GM13976 (cell line): ENCODE results near the gene KCND3.

Experiments
- DNase-seq: peaks from one replicate; pipeline ENCODE4 v3.0.0; 2012; ENCODE audit warnings: low spot score
- in situ Hi-C: fragments of 300-500 bp; cut with MboI; formaldehyde crosslinking; loops from one replicate; pipeline ENCODE4 v1.12.0; 2022; ENCODE audit warnings: low sequenced_read_pairs, mixed read lengths, inconsistent platforms; ENCODE audit not compliant: unreplicated experiment
- TF ChIP-seq, protein P1 (sequence below): IDR thresholded peaks from 2 replicates; pipeline ENCODE4 v1.5.1; 2012; ENCODE audit warnings: borderline replicate concordance, mild to moderate bottlenecking; ENCODE audit not compliant: insufficient read depth; ENCODE audit errors: extremely low read depth, missing control alignments, control extremely low read depth

The KCND3 gene

DNA sequence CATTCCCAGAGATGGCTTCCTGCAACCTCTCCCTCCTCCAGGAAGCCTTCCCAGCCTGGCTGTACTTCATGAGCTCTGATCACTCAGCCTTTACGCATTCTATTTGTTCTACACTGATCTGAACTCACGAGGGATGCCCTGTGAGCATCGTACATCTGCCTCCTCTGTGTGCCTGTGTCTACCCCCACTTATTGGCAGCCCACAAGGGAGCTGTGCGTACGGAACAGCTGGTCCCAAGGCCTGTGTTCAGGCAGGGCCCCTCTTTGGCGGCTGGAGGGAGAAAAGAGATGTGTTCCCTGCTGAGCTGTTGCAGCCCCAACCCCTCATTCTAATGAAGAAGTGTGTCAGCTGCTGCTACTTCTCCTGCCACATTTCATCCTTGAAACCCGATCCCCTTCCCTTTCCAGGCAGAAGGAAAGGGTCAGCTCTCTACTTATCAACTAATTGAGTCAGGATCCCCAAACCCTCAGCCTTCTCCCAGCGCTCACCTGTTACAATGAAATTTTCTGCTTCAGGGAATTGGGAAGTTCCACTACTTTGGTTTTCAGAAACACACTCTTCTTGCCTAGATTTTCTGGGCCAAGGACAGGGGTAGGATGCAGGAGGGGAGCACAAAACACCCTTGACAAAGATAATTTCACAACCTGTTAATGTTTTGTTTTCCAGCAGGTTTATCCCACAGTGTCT, 253.5 kb downstream of the KCND3 start:
- DNase-seq: no peak
- in situ Hi-C loops: no loop called here
- TF ChIP-seq, protein P1, sequence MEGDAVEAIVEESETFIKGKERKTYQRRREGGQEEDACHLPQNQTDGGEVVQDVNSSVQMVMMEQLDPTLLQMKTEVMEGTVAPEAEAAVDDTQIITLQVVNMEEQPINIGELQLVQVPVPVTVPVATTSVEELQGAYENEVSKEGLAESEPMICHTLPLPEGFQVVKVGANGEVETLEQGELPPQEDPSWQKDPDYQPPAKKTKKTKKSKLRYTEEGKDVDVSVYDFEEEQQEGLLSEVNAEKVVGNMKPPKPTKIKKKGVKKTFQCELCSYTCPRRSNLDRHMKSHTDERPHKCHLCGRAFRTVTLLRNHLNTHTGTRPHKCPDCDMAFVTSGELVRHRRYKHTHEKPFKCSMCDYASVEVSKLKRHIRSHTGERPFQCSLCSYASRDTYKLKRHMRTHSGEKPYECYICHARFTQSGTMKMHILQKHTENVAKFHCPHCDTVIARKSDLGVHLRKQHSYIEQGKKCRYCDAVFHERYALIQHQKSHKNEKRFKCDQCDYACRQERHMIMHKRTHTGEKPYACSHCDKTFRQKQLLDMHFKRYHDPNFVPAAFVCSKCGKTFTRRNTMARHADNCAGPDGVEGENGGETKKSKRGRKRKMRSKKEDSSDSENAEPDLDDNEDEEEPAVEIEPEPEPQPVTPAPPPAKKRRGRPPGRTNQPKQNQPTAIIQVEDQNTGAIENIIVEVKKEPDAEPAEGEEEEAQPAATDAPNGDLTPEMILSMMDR: no peak

DNA sequence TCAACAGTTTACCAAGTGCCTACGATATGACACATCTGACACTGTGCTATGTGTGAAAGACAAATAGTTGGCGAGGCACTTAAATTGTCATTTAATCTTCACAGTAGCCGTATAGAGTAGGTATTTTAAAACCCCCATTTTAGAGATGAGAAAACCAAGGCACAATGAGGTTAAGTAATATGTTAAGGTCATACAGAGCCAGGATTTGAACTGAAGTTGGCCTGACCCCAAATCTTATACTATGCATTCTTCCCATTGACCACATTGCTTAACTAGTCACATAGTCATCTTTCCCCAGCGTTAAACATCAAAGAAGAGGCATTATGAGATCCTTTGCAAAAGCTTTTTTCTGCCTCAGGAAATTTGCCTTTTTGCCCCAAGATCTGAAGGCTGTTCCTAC, 254.1 kb downstream of the KCND3 start:
- TF ChIP-seq, protein P1: no peak
- no peak for DNase-seq
- in situ Hi-C loops: no loop called here

DNA sequence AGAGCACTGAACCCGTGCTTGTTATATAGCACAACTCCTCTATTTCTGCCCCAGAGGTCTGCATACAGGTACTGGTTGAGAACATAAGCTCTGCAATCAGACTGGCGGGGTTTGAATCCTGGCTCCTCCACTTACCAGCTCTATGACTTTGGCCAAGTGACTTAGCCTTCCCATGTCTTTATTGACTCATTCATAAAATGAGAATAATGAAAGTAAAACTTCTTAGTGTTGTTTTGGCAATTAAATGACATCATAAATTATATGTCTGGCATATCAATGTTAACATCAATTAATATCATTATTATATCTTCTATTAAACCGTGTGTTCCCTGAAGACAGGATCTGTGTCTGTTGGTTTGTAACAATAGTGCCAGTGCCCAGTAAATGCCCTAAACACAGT, 254.6 kb downstream of the KCND3 start:
- TF ChIP-seq, protein P1: no peak
- DNase-seq: no peak
- in situ Hi-C loops: no loop called here

DNA sequence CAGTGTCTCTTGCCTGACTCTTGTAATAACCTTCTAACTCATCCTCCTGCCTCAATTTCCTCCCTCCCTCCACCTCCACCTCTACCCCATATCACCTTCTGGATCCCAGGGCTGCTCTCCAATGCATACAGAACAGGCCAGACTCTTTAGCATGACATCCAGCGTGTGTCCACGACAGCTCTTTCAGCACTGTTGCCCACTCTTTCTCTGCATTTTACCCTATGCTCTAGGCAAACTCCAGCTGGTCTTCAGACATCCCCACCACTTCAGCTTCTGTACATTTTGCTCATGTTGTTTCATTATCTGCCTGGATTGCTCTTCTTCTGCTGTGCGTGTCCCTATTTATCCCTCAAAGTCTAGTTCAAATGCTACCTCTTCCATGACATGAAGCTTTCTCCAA, 255.0 kb downstream of the KCND3 start:
- TF ChIP-seq, protein P1: no peak
- DNase-seq: no peak
- in situ Hi-C loops: no loop called here

DNA sequence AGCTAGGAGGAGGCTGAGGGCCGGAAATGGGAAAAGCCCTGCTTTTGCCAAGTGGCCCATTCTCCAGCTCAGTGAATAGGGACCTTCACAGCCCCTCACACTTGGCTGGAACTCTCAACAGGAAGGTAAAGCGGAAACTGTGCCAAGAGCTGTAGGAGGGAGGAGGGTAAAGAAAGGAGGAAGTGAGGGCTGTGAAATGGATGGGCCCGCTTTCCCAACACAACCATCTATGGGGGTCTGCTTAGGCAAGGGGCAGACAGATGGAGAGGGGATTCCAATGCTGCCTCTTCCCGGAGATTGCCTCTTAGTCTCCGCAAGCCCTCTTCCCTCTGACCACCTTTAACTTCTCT, 255.5 kb downstream of the KCND3 start:
- no peak for DNase-seq
- in situ Hi-C loops: no loop called here
- TF ChIP-seq, protein P1: no peak

DNA sequence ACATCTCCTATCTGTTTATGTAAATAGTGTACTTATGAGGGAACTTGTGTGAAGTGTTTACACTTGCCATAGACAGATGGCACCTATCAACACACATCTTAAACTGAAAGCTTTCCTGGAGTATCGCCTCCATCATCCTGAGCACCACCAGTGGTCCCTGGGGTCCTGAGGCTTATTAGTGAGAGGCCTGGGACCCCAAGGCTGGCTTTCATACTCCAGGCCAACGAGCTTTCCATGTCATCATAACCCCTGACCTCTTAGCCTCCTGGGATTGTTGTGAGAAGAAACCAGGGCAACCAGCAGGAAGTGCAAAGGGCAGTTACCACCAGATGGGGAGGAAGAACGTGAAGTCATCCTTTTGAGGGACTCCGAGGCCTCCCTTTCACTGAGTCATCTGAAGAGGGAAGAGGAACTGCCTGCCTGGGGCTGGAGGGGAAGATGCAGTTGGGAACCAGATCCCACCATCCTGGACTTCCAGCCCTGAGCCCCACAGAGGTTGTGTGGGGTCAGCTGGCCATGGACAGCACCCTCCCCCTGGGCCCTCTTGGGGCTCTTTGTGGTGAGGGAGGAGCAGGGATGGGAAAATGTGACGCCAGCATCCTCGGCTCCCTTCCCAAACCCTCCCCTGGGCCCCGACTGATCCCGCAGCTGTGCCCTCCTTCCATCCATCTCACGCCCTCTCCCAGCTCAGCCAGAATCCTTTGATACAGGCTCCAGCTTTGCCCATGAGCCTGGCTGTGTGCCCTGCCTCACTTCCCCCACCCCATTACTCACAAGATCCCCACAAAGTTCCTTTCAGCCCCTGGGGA, 256.1 kb downstream of the KCND3 start:
- TF ChIP-seq, protein P1: no peak
- no peak for DNase-seq
- in situ Hi-C loops: no loop called here
